GM18868 (cell line): Measurements from ENCODE around the gene EIF2S3.
"Not testable (repeated sequence)": the region's sequence is repeated elsewhere in the genome, so short reads cannot be mapped to it uniquely, and the experiment has no call there.

Experiments used
- ATAC-seq: cut with Tn5 transposase; IDR thresholded peaks from one replicate; pipeline ENCODE4 v1.9.1; 2021; ENCODE audit warnings: mild to moderate bottlenecking, moderate library complexity; ENCODE audit not compliant: unreplicated experiment

EIF2S3 gene

DNA sequence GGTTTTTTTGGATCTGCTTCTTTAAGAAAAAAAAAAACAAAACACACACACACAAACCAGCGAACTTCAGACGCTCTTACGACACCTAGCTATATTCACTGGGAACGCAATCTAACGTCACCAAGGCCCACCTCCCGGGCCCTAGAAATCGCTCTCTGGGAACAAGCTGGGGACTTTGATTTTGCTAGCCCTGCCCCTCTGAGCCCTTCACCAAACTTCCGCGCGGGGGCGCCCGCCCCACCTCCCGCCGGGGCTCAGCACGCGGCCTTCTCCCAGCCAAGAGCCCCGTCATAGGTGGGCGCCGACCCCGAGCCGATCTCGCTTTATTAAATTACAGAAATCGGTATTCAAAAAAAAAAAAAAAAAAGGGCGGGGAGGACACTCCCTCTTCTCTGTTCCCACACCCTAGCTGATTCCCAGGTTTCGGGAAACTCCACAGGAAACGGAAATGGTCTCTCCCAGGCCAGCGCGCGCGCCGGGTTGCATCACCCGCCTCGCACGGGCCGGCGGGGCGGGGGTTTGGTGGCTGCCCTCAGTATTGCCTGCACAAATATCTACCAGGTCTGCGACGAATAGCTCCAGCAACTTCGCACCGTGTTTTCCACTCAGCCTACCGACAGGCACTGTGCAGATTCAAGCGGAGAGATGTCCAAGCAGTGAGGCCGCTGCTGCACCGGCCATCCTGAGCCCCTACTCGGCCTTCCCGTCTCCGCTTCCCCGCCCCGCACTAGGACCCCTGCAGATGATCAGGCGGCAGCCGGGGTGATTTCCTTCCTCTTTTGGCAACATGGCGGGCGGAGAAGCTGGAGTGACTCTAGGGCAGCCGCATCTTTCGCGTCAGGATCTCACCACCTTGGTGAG, at the start of gene EIF2S3:
TSS of gene EIF2S3 (plus strand) at position 775 of the 861 bp plus-strand sequence. CDS start at position 788, 13 bp downstream.
- peak; percentile 91 for ATAC-seq

DNA sequence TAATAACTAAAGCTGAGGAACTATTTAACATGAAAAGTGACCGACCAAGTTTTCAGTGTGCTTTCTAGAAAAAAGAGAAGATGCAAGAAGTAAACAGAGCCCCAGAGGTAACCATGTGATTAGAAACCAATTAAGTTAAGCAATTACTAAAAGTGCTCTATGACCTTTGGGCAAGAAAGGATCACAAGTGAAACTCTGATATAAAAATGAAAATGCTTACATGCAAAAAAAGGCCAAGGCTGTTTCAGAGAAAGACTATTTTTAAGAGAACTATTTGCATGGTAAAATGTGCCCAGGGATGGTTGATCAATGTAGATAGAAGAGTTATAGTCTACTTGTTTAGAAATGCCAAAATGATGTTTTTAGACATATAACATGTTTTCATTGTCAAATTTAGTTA, 49.7 kb upstream of the EIF2S3 start:
- no peak for ATAC-seq

DNA sequence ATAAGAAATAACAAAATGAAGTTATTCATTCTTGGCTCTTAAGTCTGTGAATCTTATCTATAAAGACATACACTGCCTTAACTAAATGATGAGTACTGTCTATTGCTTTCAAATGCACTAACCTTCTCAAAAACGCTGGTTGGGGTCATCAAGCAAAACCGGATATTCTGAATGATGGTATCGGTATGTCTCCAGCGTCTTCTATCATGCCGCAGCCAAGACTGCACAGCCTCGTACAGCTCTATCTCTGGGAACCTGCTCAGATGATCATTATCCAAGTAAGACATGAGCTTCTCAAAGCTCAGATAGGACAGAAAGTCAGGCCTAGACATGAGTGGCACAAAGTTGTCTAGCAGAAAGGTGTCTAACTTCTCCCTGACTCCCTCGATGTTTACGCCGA, 48.9 kb upstream of the EIF2S3 start:
- ATAC-seq = no peak

DNA sequence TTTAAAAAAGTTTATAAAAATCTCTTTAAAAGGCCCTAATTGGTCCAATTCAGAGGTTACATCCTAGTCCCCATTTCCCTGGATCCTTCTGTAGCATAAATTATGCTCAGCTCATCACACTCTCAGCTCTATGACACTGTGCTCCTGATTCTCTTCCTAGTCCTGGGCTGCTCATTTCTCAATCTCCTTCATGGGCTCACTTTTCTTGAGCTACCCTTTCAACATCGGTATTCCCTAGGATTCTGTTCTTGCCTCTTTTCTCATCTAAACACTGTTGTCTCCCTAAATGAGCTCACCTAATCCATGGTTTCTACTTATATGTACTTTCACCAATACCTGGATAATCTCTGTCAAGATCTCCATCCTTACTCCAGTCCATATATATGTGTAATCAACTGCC, 42.5 kb upstream of the EIF2S3 start:
- no peak for ATAC-seq

DNA sequence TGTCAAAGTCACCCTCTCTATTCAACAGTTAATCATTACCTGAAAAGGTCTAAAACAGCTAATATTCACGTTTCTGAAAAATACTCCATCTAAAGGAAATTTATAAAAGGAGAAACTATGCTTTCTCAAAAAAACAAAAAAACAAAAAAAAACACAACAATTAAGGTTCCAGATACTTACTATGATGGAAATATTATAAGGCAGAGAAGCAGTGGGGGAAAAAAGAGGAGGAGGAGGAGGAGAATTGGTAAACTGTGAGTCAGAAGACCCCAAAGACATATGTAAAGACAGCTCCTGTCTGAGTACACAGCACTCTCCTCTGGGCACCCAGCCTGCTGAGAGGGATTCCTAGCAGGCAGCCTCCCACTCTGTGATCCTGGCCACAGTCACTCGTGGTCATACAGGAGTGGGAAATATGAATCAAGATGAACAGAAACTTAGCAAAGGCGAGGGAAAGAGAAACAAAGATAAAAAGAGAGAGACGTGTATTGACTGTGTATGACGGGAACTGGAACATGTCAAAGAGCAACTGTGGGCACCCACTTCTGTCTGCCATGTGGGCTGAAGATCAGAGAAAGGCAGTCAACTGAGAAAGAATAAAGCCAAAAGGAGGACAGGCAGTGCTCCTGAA, 40.3 kb upstream of the EIF2S3 start:
- peak; percentile 80 for ATAC-seq

DNA sequence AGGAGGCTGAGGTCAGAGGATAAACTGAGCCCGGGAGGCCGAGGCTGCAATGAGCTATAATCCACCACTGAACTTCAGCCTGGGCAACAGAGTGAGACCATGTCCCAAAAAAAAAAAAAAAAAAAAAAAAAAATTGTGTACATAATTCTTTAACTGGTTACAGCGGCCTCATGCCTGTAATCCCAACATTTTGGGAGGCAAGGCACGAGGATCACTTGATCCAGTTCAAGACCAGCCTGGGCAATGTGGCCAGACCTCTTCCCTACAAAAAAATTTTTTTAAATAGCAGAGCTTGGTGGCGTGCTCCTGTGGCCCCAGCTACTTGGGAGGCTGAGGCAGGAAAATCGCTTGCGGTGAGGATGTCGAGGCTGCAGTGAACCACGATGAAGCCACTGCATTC, 37.1 kb upstream of the EIF2S3 start:
- no peak for ATAC-seq

DNA sequence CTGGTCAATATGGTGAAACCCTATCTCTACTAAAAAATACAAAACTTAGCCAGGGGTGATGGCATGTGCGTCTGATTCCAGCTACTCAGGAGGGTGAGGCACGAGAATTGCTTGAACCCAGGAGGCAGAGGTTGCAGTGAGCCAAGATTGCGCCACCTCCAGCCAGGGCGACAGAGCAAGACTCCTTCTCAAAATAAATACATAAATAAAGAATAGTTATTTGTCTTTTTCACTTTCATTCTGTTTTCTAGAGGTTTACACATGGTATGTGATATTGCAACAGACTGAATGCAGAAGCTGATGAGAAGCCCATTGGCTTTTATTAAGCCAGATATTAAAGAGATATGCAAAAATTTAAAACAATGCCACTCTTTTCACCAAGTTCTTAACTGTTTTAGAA, 35.9 kb upstream of the EIF2S3 start:
- no peak for ATAC-seq

DNA sequence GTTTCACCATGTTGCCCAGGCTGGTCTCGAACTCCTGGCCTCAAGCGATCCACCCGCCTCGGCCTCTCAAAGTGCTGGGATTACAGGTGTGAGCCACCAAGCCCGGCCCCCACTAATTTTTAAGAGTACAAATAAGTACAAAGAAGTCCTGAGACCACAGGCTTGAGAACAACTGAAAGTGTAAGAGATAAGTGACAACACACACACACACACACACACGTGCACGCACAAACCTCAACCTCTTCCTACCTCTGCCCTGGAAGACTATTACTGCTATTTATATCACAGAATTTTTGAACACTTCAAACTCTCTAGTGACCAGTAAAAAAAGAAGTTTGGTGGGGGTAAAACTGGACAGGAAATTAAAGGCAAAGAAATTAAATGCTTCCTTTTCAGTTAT, 35.3 kb upstream of the EIF2S3 start:
- no peak for ATAC-seq

DNA sequence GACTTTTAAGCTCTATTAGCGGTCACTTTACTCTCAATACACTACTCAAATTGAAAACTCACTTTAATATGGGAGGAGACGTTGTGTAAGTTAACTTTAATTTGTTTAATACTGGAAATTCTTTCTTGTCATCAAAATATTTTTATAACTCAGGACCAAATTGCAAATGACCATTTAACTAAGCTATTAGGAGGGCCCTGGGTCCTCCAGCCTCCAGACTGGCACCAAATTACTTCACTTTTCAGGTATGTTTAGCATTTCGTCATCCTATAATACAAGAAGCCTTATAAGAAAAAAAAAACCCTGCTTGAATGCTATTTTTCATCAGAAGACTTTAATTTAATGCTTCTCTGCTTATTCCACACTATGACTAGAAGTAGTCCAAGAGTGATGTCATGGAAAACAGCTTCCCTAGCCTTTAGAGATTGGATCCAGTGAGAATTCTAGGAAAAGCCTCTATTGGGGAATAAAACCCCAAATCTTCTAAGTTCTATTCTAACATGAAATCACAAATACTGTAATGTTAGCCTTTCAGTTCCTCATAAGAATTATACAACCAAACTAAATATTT, 34.4 kb upstream of the EIF2S3 start:
- ATAC-seq = no peak

DNA sequence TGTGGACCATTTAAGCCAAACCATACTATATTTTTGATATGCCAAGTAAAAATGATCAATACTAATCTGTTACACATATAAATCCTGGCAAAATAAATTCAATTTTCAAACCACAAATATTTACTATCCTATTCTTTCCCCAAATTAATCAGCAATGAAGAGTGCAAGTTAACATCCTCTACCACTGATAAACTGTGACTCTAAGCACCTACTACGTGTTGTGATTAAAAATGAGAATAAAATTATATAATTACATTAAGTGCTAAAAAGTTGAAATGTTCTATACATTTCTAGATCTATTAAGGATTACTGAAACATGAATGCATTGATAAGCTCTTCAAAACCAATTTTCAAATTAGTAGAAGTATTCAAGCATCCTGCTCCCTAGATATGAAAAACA, 31.2 kb upstream of the EIF2S3 start:
- no peak for ATAC-seq

DNA sequence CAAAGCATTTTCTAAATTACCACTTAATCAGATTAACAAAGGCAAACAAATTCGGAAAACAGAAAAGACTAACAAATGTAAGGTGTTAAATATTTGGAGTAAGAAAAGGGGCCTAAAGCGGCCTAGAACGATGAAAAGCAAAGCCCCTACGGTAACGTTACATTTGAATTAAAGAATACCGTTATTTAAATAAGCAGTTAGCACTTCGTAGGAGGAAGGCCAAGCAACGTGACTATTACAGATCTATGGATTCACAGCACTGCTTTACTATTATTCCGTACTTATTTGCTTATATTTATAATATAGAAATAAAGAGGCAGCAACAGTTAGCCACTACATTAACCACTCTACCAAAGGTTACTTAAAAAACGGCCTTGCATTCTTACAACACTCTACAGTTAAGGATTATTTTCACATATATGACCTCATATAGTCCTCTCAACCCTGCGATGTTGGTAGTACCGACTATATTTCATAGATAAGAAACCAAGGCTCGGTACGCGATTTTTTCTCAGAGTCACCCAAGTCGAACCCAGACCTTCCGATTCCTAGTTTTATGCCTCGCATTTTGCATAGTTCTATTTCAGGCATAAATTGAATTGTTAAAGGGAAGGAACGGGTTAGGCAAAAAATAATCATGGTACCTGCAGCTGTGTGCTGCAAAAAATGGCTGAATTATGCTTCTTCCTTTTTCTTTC, 30.6 kb upstream of the EIF2S3 start:
- no peak for ATAC-seq

DNA sequence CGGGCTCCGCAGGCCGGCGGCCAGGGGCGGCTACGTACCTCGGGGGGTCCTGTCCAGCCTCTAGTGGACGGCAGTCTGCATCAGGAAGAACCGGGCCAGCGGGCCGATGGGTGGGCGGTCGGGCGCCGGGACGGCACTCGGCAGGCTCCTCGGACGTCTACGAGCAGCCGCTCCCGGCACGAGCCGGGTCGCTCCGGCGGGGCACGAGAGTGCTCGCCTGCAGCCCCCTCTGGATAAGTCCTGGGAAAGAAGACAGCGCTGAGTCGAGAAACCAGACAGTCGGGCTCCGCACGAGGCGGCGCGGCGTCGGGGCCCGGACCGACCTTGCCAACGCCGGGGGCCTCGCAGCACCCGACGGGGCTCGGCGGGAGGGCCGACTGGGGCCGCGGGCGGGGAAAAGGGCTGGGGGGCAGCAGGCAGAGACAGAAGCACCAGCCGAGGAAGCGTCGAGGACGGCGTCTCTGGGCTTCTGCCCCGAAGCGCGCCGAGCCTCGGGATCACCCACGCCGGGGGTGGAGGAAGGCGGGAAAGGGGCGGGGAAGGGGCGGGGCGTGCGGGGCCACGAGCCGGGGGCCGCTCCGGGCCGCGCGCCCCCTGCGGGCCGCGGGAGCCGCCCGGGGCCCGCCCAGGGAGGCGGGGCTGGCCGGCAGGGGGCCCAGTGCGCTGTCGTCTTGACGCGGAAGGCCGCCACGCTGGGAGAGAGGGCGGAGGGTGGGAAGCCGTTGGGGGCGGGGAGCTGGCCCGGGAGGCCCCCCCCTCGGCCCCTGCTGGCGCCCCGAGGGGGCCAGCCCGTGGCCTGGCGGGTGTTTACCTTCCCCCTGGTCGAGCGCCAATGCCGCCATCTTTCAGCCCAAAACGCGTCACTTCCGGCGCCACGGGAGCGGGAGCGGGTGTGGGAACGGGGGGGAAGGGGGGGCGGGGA, 29.7 kb upstream of the EIF2S3 start:
- ATAC-seq = peak; percentile 89

DNA sequence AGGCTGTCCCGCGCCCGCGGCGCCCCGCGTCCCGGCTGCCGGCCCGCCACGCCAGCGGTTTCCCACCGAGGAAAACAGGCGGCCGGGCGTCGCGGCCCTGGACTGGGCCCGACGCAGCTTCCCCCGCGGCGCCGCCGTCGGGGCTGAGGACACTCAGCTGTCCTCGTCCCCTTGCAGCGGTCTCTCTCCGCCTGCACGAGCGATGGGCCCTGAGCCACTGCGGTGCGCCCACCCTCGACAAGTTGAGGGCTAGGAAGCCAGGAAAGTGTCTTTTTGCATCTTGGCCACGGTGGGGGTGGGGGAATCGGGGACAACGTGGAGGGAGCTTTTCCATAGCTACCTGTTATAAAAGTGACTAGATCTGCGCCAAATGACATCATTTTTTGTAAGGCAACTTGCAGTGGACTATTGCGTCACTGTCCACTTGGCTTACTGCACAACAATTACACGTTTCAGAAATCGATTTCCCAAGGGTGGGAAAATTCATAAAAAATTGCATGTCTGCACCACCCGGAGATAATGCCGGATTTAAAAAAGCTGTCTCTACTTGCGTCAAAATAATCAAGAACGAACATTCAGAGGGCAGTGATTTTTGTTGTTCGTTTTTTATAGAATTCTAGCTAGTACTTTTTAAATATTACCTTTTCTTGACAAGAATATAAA, 28.9 kb upstream of the EIF2S3 start:
- ATAC-seq = peak; percentile 23

DNA sequence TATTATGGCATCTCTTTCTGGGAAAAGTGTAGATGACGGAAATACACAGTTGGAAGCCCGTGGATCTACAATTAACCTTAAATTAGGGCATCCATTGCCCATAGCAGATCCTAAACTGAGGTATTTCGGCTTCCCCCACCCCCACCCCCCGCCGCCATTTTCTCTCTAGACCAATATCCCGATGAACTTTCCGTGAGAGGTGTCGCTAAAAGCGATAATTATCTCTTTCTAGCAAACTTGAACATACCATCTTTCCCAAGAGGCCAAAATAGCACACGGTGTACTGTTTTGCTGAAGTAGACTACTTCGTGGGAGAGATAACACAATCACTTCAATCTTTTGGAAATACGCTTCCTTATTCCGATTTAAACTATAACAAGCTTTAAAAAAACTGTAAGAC, 28.3 kb upstream of the EIF2S3 start:
- no peak for ATAC-seq

DNA sequence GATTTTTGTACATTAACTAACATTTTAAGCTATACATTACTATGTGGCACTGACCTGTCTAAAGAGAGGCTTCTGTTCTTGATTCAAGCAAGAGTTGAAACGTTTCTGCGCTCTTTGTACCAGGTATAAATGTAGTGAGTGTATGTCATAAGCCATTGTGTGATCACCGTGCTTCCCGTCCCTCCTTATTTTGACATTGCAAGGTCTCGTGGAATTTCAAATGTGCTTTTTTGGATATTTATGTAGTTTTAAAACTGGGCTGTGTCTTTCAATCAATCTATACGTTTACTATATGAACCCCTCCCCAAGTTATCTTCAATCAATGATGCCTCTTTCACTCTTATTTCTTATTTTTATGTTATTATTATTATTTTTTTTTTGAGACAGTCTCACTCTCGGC, 27.7 kb upstream of the EIF2S3 start, which contains the start of gene KLHL15:
TSS of gene KLHL15 (minus strand) at position 101 of the 400 bp plus-strand sequence. CDS start 20,493 bp downstream, outside the sequence.
- ATAC-seq = no peak

DNA sequence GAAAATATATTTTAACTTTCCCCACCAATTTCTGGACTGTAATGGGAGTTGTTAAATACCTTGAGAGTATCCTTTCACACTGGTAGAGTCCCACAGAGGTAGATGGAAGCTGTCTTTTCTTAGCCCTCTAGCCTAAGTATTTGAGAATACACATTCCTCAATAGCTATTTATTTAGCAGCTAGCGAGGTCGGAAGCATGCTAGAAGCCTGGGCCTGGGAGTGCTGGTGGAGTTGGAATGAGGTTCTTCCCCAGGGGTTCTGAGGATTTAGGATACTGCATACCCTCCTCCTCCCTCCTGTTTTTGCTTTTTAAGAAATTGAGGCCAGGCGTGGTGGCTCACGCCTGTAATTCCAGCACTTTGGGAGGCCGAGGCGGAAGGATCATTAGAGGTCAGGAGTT, 26.8 kb upstream of the EIF2S3 start:
- ATAC-seq = no peak

DNA sequence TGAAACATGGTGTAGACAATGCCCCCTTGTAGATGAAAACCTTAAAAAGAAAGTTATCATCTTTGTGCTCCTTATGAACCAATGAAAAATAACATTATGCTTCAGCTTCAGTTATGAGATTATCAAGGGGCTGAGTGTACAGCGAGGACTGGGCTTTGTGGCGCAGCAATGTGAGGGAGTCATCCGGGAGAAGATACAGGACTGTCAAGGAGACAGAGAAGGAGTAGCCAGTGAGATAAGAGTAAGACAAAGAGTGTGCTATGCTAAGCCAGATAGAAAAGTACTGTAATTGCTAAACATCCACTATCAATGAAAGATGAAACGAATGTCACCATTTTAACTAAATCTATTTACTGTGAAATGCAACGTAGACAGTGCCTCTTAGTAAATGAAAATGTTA, 24.2 kb upstream of the EIF2S3 start:
- no peak for ATAC-seq

DNA sequence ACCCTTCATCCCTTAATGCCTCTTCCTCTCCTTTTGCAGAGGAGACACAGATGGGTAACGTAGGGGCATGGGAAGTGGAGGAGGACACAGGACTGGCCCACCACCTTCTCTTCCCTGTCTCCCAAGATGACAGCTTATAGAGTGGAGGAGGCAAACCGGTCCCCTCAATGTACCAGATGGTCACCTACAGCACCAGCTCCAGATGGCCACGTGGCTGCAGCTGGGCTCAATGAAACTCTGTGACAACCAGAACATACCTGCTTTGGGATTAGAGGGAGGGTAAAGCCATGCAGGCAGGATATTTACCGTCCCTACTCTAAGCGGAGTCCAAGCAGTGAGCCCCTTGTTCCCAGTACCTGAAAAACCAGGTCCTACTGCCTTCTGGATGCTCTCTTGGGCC, 20.3 kb upstream of the EIF2S3 start:
- no peak for ATAC-seq

DNA sequence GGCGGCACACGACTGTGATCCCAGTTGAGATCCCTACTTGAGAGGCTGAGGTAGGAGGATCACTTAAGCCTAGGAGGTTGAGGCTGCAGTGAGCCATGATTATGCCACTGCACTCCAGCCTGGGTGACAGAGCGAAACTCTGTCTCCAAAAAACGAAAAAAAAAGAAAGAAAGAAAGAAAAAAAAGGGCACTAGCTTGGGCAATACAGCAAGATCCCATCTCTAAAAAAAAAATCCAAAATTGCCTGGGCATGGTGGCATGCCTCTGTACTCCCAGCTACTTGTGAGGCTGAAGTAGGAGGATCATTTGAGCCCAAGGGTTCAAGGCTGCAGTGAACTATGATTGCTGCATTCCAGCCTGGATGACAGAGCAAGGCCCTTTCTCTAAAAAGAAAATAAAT, 17.0 kb upstream of the EIF2S3 start:
- ATAC-seq = no peak

DNA sequence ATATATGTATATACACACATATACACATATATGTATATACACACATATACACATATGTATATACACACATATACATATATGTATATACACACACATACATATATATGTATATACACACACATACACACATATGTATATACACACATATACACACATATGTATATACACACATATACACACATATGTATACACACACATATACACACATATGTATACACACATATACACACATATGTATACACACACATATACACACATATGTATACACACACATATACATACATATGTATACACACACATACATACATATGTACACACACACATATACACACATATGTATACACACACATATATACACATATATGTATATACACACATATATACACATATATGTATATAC, 8.7 kb upstream of the EIF2S3 start:
- ATAC-seq = not testable (repeated sequence)
